HL-60 (cell line): Measurements from ENCODE around the gene C1QL1.

Experiments
- GABPA ChIP-seq: IDR thresholded peaks from 2 replicates; pipeline ENCODE4 v1.6.1; 2012; ENCODE audit warnings: low read depth
- POLR2AphosphoS5 ChIP-seq: IDR thresholded peaks from 2 replicates; pipeline ENCODE4 v1.6.1; 2012; ENCODE audit warnings: low read depth
- REST ChIP-seq: IDR thresholded peaks from 2 replicates; pipeline ENCODE4 v1.6.1; 2012; ENCODE audit warnings: low read depth; ENCODE audit not compliant: insufficient replicate concordance
- TF ChIP-seq, protein P1 (sequence below): IDR thresholded peaks from one replicate; pipeline ENCODE4 v1.5.1; 2011; ENCODE audit warnings: low read length, control low read depth, inconsistent platforms; ENCODE audit not compliant: insufficient read depth

- TF ChIP-seq, protein P1, sequence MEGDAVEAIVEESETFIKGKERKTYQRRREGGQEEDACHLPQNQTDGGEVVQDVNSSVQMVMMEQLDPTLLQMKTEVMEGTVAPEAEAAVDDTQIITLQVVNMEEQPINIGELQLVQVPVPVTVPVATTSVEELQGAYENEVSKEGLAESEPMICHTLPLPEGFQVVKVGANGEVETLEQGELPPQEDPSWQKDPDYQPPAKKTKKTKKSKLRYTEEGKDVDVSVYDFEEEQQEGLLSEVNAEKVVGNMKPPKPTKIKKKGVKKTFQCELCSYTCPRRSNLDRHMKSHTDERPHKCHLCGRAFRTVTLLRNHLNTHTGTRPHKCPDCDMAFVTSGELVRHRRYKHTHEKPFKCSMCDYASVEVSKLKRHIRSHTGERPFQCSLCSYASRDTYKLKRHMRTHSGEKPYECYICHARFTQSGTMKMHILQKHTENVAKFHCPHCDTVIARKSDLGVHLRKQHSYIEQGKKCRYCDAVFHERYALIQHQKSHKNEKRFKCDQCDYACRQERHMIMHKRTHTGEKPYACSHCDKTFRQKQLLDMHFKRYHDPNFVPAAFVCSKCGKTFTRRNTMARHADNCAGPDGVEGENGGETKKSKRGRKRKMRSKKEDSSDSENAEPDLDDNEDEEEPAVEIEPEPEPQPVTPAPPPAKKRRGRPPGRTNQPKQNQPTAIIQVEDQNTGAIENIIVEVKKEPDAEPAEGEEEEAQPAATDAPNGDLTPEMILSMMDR, result no peak
- no peak for TF ChIP-seq REST
- TF ChIP-seq POLR2AphosphoS5, result no peak
- TF ChIP-seq GABPA, result no peak
Observed at GRCh38 chr17:44910231-44911106, 57.6 kb downstream of the C1QL1 start.
